ENCODE data around the gene SERPINE2.

SERPINE2 gene

GRCh38 chr2:224042191-224042696, 3.2 kb upstream of the SERPINE2 start:
- no peak for DNase-seq

- DNase-seq = no peak
These were observed 2.5 kb upstream of the SERPINE2 start for GRCh38 chr2:224041554-224041953.

DNA sequence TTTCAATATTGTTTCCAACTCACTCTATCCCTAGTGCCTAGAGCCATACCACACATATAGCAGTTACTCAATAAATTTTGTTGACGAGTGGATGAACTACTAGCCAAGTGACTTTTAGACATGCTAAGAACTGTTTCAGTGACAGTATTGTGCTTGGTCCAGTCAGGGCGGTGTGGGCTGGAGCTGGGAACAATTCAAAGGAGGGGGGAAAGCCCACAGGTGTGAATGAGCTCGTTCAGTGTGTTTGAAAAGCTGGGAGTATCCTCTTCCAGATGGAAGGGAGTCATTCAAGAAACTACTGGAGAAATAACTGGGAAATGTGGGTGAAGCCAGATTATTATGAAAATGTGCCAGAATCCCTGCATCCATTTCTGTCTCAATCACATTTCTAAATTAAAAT, 1.7 kb upstream of the SERPINE2 start:
- DNase-seq = no peak

DNA sequence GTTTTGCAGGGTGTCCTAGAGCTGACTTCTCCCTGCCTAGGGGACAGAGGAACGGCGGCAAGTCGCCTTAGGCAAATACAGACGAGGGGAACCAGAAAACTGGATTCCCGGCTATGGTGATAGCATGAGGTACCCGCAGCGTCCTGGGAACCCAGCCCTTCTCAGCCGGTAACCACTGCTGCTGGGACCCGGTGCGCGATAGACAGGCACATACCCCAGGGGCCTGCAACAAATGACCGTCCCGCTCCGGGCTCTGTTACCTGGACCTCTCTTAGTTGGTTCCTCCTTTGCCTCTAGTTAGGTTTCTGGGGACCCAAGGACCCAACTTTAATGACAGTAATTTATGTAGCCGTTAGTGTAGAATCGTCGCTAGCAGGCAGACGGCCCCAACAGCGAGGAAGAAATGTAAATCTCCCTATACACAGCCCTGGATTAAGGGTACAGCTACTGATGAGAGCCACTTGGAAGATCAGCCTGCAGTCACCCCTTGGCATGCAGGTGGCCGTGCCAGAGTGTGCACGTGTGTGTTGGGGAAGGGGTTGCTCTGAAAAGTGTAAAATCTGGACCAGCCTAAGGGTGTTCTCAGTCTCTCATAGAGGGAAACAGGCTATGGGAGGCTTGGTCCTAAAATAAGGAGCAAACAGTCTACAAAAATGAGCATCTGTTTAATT, 819 bp upstream of the SERPINE2 start:
- no peak for DNase-seq

GRCh38 chr2:224038830-224039079, 331 bp downstream of the SERPINE2 start:
- DNase-seq = no peak

DNA sequence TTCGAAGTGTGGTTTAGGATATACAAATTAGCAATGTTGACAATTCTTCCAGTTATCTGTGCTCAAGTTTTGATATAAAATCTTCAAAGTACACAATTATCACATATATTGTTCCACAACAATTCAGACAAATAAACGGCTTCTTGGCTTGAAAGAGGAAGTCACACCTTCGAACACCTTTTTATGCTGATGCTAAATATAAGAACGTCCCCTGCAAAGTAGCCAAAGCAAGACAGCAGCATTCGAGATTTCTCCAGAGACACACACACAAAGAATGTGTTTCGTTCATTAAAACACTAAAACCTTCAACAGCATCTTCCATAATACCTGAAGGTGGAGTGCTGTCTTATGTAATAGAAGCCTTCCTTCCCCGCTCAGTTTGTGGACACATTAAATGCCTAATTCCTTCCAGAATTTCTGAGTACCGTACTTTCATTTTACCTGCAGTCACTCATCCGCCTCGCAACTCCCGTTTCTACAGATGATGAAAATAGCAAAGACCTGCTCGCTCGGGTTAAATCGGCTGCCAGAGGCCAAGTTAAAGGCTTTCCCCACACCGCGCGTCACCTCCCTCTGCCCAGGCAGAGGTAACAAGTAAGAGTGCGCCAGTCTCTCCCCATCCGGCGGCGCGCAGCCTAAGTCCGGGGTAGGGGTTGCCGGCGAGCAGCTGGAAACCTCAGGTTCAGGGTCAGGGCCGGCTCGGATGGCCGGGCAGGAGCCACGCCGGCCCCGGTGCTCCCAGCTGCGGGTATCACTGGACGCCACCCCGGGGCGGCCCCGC, 847 bp downstream of the SERPINE2 start:
- peak; percentile 15 to 27 for DNase-seq

- no peak for DNase-seq
These were observed 2.2 kb downstream of the SERPINE2 start for GRCh38 chr2:224036731-224037361.

GRCh38 chr2:224034017-224034416, 5.1 kb downstream of the SERPINE2 start:
- no peak for DNase-seq

GRCh38 chr2:224033601-224034000, 5.5 kb downstream of the SERPINE2 start:
- DNase-seq = no peak

DNA sequence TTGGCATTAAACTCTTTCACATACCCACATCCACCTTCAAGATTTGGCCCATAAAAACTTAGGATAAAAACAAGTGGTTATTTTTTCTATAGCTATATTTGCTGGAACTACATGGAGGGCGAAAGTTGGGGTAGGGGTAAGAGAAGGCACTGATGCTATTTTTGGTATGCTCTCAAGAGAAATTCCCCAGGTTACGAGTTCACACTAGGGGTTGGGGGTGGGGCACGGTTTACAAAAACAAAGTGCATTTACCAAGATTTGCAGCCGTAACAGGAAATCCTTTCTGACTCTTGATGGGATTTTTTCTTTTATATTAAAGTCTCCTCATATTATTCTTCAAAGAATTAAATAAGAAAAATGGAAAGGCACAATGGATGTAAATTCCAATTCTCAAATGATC, 6.8 kb downstream of the SERPINE2 start:
- DNase-seq = no peak

- no peak for DNase-seq
These were observed 7.6 kb downstream of the SERPINE2 start for GRCh38 chr2:224031358-224031970.

DNA sequence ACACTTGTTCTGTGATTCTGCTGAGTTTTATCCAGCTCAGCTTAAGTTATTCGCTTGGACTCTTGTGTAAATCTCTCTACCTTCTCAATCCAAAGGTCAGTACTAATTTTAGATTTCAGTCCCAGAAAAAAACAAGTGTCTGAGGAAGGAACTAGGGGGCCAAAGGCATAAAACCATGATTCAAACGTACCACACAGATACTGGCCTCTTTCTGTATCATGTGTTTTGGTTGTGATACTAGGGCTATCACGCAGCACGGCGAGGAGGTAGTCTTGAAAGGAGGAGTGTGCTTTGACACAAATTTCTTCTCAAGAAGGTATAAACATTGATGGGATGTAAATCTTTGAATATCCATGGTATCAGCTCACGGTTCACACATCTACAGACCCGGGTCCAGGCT, 8.3 kb downstream of the SERPINE2 start:
- DNase-seq = no peak

GRCh38 chr2:224029876-224030275, 9.2 kb downstream of the SERPINE2 start:
- DNase-seq = no peak

DNA sequence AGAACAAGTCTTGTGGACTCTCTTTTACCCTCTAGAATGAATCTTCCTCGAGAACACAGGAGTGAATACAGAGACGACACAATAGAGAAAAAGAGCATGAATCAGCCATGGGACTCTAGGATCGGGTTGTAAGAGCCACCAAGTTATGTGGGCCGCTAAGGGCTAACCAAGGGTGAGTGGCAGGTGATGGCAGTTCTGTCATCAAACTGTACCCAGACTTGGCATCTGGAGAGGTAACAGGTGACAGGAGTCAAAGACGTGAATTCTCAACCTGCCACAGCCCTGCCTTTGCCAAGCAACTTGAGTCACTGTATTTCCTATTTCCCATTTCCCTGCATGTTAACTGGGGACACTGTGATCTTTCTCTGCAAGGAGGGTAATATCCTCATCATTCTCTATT, 11.2 kb downstream of the SERPINE2 start:
- DNase-seq = no peak

GRCh38 chr2:224027070-224027469, 12.0 kb downstream of the SERPINE2 start:
- no peak for DNase-seq

DNA sequence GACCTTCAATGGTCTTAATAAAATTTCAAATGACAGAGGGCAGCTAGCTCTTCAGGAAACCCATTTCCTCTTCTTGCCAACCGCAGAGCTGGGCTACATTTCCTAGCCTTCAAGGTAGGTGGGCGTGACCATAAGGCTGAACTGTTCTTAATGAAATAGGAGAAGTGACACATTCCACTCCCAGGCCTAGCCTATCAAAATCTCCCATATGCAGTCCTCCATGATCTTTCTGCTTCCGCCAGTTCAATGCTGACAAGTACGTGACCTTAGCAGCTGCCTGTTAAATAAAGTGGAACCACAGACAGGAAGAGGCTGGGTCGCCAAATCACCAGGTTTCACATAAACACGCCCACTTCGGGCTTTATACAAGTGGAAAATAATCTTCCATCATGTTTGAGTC, 13.2 kb downstream of the SERPINE2 start:
- peak; percentile 76 to 78 for DNase-seq

GRCh38 chr2:224024270-224024669, 14.8 kb downstream of the SERPINE2 start:
- DNase-seq = no peak

GRCh38 chr2:224023188-224023587, 15.9 kb downstream of the SERPINE2 start:
- no peak for DNase-seq

DNA sequence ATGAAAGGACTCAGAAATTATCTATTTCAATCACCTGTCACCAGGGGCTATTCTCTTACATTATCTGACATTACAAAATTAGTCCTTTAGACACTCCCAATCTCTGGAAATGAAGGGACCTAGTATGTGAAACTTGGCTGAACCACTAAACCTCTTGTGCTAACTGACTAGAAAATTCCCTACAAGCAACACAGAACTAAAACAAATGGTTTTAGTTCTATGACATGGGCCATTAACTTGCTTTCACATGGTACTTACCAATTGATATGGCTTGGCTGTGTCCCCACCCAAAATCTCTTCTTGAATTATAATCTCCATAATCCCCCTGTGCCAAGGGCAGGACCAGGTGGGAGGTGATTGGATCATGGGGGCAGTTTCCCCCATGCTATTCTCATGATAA, 16.6 kb downstream of the SERPINE2 start:
- DNase-seq = no peak

GRCh38 chr2:224020523-224020922, 18.6 kb downstream of the SERPINE2 start:
- DNase-seq = no peak

GRCh38 chr2:224017957-224018356, 21.1 kb downstream of the SERPINE2 start:
- no peak for DNase-seq

GRCh38 chr2:224016963-224017362, 22.1 kb downstream of the SERPINE2 start:
- DNase-seq = no peak

- no peak for DNase-seq
These were observed 24.8 kb downstream of the SERPINE2 start for GRCh38 chr2:224014336-224014735.

GRCh38 chr2:224011837-224012236, 27.2 kb downstream of the SERPINE2 start:
- no peak for DNase-seq

Measured in CD4-positive, alpha-beta T cell treated with Interferon alpha-2 for 1 hour (primary cell).